HepG2 (cell line): ENCODE results near the gene HPD. TPM values are rescaled to one million over a fixed set of nuclear protein-coding genes. Genes with fewer than 3 reads are reported as not detected.

Experiments used
- BORCS8-MEF2B ChIP-seq: sonication (generic); formaldehyde crosslinking; IDR thresholded peaks from 2 replicates; pipeline ENCODE4 v1.8.0; 2022; ENCODE audit warnings: mild to moderate bottlenecking, missing genetic modification reagents
- CHD4 ChIP-seq: fragments of 200-600 bp; sonication (generic); IDR thresholded peaks from 2 replicates; pipeline ENCODE4 v1.7.0; 2017; ENCODE audit warnings: mild to moderate bottlenecking, low read length, borderline replicate concordance
- EZH2 ChIP-seq: conservative IDR thresholded peaks from 2 replicates; pipeline ENCODE4 v1.6.1; 2012; ENCODE audit warnings: mild to moderate bottlenecking, low read depth, low read length, moderate library complexity
- IRF1 ChIP-seq: sonication (generic); formaldehyde crosslinking; IDR thresholded peaks from 2 replicates; pipeline ENCODE4 v1.4.0; 2020; ENCODE audit warnings: low read depth, mild to moderate bottlenecking, missing genetic modification reagents
- MAFG ChIP-seq: sonication (generic); formaldehyde crosslinking; IDR thresholded peaks from 2 replicates; pipeline ENCODE4 v1.5.1; 2020; ENCODE audit warnings: mild to moderate bottlenecking, missing genetic modification reagents
- SNRNP70 ChIP-seq: fragments of 200-400 bp; formaldehyde crosslinking; IDR thresholded peaks from 2 replicates; pipeline ENCODE4 v1.6.1; 2017; ENCODE audit warnings: mild to moderate bottlenecking, low read depth, low read length, moderate library complexity
- TCF7 ChIP-seq: sonication (generic); IDR thresholded peaks from 2 replicates; pipeline ENCODE4 v1.6.1; 2016; ENCODE audit warnings: antibody characterized with exemption, low read depth
- ZBTB20 ChIP-seq: sonication (generic); formaldehyde crosslinking; IDR thresholded peaks from 2 replicates; pipeline ENCODE4 v1.8.1; 2023; ENCODE audit warnings: missing genetic modification reagents, low read depth, mild to moderate bottlenecking, borderline replicate concordance
- ZFP82 ChIP-seq: sonication (generic); formaldehyde crosslinking; IDR thresholded peaks from 2 replicates; pipeline ENCODE4 v1.5.1; 2020; ENCODE audit warnings: mild to moderate bottlenecking, missing genetic modification reagents, borderline replicate concordance
- ZKSCAN8 ChIP-seq: IDR thresholded peaks from 2 replicates; pipeline ENCODE4 v1.6.1; 2016; ENCODE audit warnings: borderline replicate concordance, missing genetic modification reagents, missing compliant biosample characterization
- ZMAT5 ChIP-seq: sonication (generic); formaldehyde crosslinking; IDR thresholded peaks from 2 replicates; pipeline ENCODE4 v1.5.0; 2020; ENCODE audit warnings: mild to moderate bottlenecking, low read depth, missing genetic modification reagents, borderline replicate concordance
- ZNF367 ChIP-seq: sonication (generic); formaldehyde crosslinking; IDR thresholded peaks from 2 replicates; pipeline ENCODE4 v1.4.0; 2020; ENCODE audit warnings: missing genetic modification reagents, borderline replicate concordance
- ZNF646 ChIP-seq: sonication (generic); formaldehyde crosslinking; IDR thresholded peaks from 2 replicates; pipeline ENCODE4 v1.9.0; 2021; ENCODE audit warnings: mild to moderate bottlenecking, missing genetic modification reagents
- ZNF704 ChIP-seq: sonication (generic); formaldehyde crosslinking; IDR thresholded peaks from 2 replicates; pipeline ENCODE4 v1.8.1; 2023; ENCODE audit warnings: mild to moderate bottlenecking, inconsistent platforms, moderate library complexity, missing genetic modification reagents, borderline replicate concordance
- polyA plus RNA-seq, 8 experiments: library from polyadenylated mRNA; depleted of rRNA in 3 of 8; stranded (reverse) in 7 of 8; unstranded in 1 of 8; fragments of >200 nt; fragmentation: Illumina TruSeq in 4 of 8; extraction: Trizol in 4 of 8; gene quantifications; 2 replicates each; pipeline versions ENCODE4 v1.2.1 to v1.2.3, GENCODE V29; 2011 to 2016; ENCODE audit warnings: low read depth in 4 of 8, missing spikeins in 1 of 8, mixed read lengths in 1 of 8; ENCODE audit not compliant: insufficient read depth in 1 of 8
- total RNA-seq, 5 experiments: library from RNA; depleted of rRNA; stranded (reverse); fragments of >200 nt; fragmentation: Illumina TruSeq; extraction: Trizol; gene quantifications; 2 replicates each; pipeline ENCODE4 v1.2.3, GENCODE V29; 2016; ENCODE audit warnings: low read depth in 1 of 5

The HPD gene
- total and polyA plus RNA-seq, 2 of the 13 experiments (the other 11 are each of a cell fraction or from before 2014, with no cell fraction given): 120 to 195 TPM

- TF ChIP-seq ZNF646 (no peak), ZMAT5 (no peak), CHD4 (peak; percentile 100), ZKSCAN8 (no peak), SNRNP70 (no peak), ZFP82 (CRISPR knock-in tag) (no peak), ZNF704 (CRISPR knock-in tag) (no peak), ZBTB20 (no peak), TCF7 (no peak), IRF1 (CRISPR knock-in tag) (no peak), BORCS8-MEF2B (CRISPR knock-in tag) (no peak), MAFG (no peak), ZNF367 (CRISPR knock-in tag) (no peak), EZH2 (no peak)
- TF ChIP-seq, all 625 proteins: peak for 4
Observed at GRCh38 chr12:121888083-121888477, 29.4 kb upstream of the HPD start (continued).
